Mesenteric fat pad (tissue), 1 donor: ENCODE data around the gene NABP2. TPM values are rescaled to one million over a fixed set of nuclear protein-coding genes. Genes with fewer than 3 reads are reported as not detected.

Experiments
- DNase-seq: peaks from one replicate; pipeline ENCODE4 v3.0.0-alpha.2; 2020; ENCODE audit warnings: low spot score
- total RNA-seq: library from RNA; stranded (reverse); fragmentation: NEBNext Ultra II Directional; extraction: Animal tissue kit (Norgen Biotek cat#: 25700); gene quantifications from one replicate; pipeline ENCODE4 v1.2.1, GENCODE V29; 2021
- donor health status: DM: yes; HTN: yes; CAD: no.

NABP2 gene
- total RNA-seq, 1 donor from 2014 or later: 18.2 TPM

DNA sequence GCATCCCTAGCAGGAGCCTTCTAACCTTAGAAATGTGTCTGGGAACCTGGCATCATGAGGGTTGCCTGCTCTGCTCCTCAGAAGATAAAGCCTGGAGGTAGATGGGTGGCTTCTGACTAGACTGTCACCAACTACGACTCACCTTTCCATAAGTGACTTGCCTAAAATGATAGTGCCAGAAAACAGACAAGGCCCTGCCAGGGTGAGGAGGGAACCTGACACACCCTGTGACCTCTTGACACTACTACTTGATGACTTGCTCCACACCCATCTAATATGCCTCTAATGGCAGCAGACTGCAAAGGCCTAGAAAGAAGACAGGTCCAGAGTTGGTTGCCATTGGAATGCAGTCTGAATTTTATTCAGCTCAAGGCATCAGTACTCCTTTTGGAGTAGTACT, 11.8 kb upstream of the NABP2 start:
- DNase-seq: no peak

DNA sequence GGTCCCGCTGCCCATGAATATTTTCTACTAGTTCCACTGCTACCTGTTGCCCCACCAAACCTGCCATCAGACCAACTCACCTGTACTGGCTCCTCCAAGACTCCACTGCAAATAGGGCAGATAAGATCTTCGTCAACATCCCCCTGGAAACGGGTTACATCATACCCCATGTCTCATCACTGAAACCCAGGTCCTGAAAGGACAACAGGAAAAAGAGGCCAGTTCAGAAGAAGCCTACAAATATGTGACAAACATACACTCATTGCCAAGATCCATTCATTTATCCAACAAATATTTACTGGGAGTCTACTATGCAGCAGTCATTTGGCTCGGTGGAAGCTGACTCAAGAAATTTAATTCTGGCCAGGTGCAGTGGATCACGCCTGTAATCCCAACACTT, 10.3 kb upstream of the NABP2 start:
- no peak for DNase-seq

DNA sequence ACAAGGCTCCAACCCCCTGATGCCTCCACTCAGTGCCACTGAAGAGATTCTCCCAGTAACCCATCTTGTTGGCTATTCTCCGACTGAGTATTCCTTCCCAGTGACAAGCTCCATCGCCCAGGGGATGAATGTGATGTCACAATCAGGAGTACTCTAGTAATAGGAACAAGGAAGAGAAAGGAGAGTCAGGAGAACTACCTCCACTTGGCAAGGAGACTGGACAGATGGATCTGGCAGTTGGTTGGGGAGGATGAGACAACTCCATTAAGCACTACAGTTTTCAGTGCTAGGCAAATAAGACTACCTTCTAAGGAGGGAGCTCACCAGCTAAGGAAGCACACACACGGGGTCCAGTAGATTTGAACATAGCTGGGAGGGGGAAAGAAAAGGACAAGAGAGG, 7.7 kb upstream of the NABP2 start:
- DNase-seq: no peak

DNA sequence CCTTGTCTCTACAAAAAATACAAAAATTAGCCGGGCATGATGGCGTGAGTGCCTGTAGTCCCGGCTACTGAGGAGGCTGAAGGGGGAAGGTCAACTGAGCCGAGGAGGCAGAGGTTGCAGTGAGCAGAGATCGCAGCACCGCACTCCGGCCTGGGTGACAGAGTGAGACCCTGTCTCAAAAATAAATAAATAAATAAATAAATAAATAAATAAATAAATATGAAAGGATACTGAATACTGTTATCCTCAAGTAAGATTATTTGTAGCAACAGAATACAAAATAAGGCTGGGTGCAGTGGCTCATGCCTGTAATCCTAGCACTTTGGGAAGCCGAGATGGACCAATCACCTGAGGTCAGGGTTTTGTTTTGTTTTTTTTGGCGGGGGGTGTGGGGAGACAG, 4.3 kb upstream of the NABP2 start:
- no peak for DNase-seq

DNA sequence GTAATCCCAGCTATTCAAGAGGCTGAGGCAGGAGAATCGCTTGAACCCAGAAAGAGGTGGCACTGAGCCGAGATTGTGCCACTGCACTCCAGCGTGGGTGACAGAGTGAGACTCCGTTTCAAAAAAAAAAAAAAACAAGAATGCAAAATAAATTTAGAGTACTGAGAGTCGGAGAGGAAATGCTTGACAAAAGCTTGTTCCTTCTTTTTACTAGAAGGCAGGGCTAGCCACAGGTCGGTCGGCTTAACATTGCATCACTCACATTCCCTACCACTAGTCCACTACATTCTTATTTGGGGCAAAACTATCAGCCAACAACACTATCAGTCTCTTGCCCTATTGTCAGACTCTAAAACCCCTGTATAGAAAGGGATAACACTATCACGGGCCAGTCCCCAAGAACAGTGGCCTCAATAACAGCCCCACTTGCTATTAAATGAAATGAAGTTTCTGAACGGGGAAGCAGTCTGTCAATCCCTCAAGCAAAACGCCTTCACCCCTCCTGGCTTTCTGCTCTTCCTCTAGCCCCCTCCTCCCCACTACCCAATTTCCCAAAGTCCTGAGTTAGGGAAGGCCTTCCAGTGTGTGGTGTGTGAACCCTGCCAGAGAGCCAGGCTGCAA, 3.4 kb upstream of the NABP2 start:
- no peak for DNase-seq

DNA sequence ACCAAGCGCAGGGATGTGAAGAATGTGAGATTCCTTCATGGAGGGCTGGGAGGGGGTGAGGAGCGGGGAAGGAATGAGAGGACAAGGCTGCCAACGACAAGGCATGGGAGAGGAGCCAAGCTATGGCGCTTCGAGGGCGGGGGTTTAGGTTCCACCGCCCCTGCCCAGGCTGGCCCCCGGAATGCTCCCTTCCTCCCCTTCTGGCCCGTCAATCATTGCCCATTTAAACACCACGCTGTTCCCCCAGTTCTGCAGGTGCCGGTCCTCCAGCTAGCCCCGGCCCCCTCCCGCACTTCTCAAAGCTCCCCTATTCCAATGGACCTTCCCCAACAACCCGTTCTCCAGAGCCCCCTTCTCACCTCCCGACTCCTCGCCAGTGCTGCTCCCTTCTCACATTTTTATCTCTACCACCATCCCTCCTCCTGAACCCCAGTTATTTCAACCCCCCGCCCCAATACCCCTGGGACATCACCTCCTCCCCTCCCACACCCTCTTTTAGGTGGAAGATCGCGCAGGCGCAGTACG, 2.8 kb upstream of the NABP2 start:
- DNase-seq: no peak

DNA sequence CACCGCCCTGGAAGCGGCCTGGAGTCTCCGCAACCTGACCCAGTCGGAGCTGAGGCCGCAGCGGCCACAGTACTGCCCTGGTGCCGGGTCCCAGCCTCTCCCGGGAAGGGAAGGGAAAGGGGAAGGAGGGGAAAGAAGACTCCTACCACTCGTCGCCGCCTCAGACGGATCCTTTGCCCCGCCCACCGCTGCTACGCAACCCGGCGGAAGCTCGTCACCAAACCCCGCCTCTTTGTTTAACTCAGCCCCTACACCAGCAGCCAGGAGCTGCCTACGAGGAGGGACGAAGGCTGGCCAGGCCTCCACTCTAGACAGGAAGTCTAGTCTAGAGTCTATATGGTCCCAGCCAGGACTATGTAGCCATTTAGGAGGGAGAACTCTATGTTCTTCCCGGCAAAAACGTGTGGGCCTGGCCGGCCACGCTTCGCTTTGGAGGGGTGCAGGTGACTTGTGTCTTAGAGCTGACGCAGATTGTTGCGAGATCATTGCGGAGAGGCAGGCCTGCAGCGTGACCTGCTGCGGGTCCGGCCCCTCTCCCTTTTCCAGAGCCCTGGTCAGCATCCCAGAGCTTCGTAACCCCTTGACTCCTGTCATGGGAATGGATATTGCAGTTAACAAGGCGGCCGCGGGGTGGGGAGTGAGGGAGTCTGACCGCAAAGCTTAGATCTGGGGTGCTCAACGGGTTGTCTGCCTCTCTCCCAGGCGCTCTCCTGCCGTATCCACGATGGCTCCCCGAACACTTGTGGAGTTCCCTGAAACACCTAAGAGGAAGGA, 2.2 kb upstream of the NABP2 start, which contains the start of gene RNF41:
Gene RNF41, minus strand, starts transcription at position 166 of the 774 bp plus-strand sequence. CDS start 7,875 bp downstream, outside the sequence.
- DNase-seq: peak; percentile 97

DNA sequence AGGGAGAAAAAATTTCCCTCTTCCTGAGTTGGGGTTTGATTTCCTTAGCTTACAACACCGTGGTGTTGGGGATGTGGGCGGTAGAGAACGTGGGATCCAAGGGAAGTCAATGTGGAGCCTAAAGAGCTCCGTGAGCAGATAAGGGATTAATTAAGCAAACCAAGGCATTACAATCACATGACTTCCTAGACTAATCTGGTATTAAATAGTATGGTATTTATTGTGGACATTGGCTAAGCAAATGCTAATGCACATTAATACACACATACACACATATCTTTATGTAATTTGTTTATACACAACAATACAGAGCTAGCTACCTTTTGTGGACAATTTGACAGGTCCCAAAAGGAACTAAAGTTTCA, 1.6 kb upstream of the NABP2 start:
- DNase-seq: no peak

DNA sequence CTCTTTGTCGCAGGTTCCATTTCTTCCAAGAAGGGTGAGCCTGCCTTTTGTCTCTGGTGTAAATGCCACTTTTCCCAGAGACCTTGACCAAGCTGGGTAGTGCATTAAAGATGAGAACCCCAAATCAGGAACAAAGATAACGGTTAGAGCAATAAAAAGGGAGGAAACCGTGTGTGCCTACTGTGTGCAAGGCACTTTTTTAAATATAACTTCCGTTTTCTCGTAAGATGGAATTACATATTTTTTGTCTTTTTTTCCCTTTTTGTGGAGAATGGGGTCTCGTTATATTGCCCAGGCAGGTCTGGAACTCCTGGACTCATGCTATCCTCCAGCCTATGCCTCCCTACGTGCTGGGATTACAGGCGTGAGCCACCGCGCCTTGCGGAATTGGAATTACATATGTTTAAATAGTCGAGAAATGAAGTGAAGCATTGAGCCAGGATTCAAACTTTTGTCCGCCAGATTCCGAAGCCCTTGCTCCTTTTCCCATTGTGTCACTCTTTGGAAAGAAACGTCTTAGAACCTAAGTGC, 506 bp upstream of the NABP2 start:
- no peak for DNase-seq

DNA sequence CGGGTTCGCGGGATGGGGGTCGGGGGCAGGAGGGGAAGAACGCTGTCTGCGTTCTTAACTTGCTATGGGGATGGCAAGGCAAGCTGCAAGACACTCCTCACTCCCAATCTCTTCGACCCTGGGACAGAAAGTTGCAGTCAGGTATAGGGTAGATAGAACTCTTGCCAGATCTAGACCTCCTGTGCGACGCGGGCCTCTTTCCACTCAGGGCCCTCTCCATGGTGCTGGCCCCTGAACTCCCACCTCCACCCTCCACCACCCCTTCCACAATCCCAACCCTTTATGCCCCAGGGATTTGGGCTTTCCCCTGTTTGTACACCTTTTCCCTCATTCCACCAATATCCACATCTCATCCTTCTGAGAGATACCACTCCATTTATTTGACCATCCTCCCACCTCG, 812 bp downstream of the NABP2 start:
- DNase-seq: no peak

DNA sequence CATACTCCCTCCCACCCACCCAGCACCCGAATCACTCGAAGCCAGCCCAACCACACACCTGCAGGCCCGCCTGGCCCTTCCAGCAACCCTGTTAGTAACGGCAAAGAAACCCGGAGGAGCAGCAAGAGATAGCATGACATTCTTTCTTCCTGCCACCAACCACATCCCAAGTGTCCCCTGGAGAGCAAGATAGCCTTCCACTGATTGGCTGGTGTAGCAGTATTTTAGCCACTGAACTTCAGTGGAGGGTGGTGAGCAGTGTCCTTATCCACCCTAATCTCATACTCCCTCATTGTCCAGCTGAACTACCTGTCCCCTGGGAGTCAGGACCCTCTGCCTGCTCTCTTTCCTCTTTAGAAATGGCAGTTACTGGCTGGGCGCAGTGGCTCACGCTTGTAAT, 4.9 kb downstream of the NABP2 start:
- DNase-seq: no peak

DNA sequence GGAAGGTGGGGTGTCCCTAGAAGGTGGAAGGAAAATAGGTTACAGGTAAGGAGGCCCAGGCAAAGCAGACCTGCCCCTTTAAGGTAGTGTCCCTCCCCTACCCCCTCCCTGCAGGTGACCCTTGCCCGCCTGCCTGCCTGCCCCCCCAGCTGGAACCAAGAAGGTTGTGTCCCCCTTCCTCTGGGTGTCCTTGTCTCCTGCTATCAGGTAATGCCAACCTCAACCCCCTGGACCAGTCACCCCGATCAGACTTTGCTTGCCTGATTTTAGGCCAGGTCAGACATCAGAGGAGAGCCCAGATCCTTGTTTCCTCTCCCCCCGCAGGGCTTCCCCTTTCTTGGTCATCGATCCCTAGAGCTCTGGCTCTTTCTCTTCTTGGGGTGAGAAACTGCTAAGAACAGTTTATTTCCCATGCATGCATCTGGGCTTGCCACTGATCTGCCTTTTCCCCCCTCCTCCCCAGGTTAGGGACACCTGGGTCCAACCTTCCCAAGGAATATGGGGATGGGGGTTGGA, 5.8 kb downstream of the NABP2 start, which contains the start of gene SLC39A5:
Gene SLC39A5, plus strand, starts transcription at position 136 of the 516 bp plus-strand sequence. CDS start 1,224 bp downstream, outside the sequence.
- DNase-seq: no peak

GRCh38 chr12:56230432-56231183, 6.5 kb downstream of the NABP2 start:
- DNase-seq: no peak

- no peak for DNase-seq
These were observed 7.0 kb downstream of the NABP2 start for GRCh38 chr12:56231184-56231582.

- no peak for DNase-seq
These were observed 10.7 kb downstream of the NABP2 start for GRCh38 chr12:56234746-56235436.

- no peak for DNase-seq
These were observed 11.9 kb downstream of the NABP2 start for GRCh38 chr12:56236091-56236490.

DNA sequence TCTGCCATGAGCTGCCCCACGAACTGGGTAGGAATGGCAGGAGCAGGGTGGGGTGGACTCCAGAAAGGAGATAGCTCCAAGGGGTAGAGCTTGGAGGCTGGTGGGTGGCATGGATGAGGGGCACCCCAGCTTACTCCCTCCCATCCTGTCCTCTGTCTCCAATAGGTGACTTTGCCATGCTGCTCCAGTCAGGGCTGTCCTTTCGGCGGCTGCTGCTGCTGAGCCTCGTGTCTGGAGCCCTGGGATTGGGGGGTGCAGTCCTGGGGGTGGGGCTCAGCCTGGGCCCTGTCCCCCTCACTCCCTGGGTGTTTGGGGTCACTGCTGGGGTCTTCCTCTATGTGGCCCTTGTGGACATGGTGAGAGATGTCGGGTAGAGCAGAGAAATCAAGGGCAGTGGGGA, 12.8 kb downstream of the NABP2 start:
- no peak for DNase-seq

DNA sequence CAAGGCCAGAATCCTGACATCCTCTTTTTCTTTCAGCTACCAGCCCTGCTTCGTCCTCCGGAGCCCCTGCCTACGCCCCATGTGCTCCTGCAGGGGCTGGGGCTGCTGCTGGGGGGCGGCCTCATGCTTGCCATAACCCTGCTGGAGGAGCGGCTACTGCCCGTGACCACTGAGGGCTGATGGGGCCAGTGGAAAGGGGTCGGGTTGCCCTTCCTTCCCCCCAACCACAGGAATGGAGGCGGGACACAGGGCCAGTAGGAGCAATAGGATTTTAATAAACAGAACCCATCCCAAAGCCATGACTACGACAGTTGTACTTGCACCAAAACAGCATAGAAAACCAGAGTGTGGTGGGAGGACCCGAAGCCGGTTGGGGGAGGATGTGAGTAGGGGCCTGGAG, 13.4 kb downstream of the NABP2 start:
- DNase-seq: no peak

DNA sequence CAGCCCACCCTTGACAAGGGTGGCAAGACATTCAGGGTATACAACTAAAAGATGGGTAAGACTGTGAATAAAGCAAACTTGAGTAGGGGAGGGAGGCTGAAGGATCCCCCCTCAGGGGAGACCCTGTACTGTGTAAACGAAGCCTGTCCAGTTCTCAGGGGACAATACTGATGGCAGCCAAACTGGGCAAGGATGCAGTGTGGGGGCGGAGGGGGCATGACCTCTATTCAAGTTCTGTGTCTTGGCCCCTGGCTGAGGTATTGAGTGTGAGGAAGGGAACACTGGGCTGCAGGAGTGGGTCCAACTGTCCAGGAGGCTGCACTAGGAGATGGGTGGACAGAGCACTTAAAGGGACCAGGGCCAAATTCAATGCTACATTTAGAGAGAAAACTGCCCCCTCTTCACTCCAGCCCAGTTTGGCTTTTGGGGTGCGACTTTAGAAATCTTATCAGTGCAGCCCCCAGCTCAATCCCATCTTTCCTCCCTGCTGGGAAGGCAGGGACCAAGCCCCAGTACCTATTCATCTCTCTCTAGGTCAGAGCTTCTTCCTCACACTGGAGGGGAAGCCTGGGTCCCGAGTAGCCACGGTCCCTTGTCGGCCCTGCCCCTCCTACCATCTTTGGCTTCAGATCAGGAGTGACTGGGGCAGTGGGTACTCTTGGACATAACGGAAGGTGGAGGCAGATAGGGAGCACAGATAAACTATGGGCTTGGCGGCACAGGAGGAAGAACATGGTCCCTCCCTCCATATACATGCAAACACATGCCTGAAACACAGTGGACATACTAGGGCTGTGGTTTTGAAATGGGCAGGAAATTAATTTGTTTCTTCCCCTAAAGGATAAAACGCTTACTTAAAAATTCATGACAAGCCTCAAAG, 17.5 kb downstream of the NABP2 start:
- DNase-seq: no peak

GRCh38 chr12:56242986-56243385, 18.8 kb downstream of the NABP2 start:
- no peak for DNase-seq
